Esophagus squamous epithelium (tissue), 5 donors: Measurements from ENCODE around the gene SUN5. TPM values are rescaled to one million over a fixed set of nuclear protein-coding genes. Genes with fewer than 3 reads are reported as not detected.

ENCODE experiments used
- DNase-seq: peaks from one replicate; lab custom pipeline; 2025; lab: John Stamatoyannopoulos, UW
- H3K27ac ChIP-seq, 4 donors: fragments of 200-600 bp; sonication (generic); one replicate each; pipeline ENCODE4 v1.5.1; 2016 to 2019; ENCODE audit warnings: mild to moderate bottlenecking in 1 of 4
- H3K27me3 ChIP-seq, 4 donors: fragments of 200-600 bp; sonication (generic); 1 replicate in 3 of 4; 2 replicates in 1 of 4; pipeline versions ENCODE4 v1.5.1 to v1.6.0; 2017 to 2021; ENCODE audit warnings: antibody characterized with exemption in 1 of 4
- H3K36me3 ChIP-seq, 3 donors: fragments of 200-600 bp; sonication (generic); one replicate each; pipeline ENCODE4 v1.5.1; 2016 to 2019
- H3K4me1 ChIP-seq, 3 donors: fragments of 200-600 bp; sonication (generic); one replicate each; pipeline ENCODE4 v1.5.1; 2017 to 2019
- H3K4me3 ChIP-seq, 4 donors: fragments of 200-600 bp; sonication (generic); 1 replicate in 3 of 4; 2 replicates in 1 of 4; pipeline ENCODE4 v1.5.1; 2016 to 2019; ENCODE audit warnings: mild to moderate bottlenecking in 2 of 4, moderate library complexity in 1 of 4
- H3K9me3 ChIP-seq, 3 donors: fragments of 200-600 bp; sonication (generic); one replicate each; pipeline ENCODE4 v1.5.1; 2016 to 2019
- POLR2A ChIP-seq, 4 donors: fragments of 450-650 bp; IDR thresholded peaks; one replicate each; pipeline ENCODE4 v1.6.1; 2017; ENCODE audit warnings: antibody characterized with exemption in 4 of 4, mild to moderate bottlenecking in 4 of 4, moderate library complexity in 3 of 4
- WGBS, 2 donors: methylation state at CpG; one replicate each; pipeline ENCODE4 v1.1.5; 2018; 5-methylcytosine and 5-hydroxymethylcytosine counted together
- intact Hi-C: fragments of 100-400 bp; cut with DNase I; formaldehyde crosslinking; loops from one replicate; pipeline ENCODE4 v1.15.0; 2022
- total RNA-seq, 4 donors: library from RNA; depleted of rRNA; stranded (reverse); fragments of >200 nt; gene quantifications; one replicate each; pipeline ENCODE4 v1.1.0, GENCODE V29; 2016
- TF ChIP-seq, protein P1 (sequence below), 6 experiments: fragments of 450-650 bp in 4 of 6; fragments of 200-600 bp in 2 of 6; sonication (generic) in 2 of 6; IDR thresholded peaks; one replicate each; pipeline ENCODE4 v1.5.1; 2016 to 2019; ENCODE audit warnings: antibody characterized with exemption in 6 of 6, mild to moderate bottlenecking in 4 of 6, moderate library complexity in 4 of 6
- donor health status: DM: yes; HTN: yes; CAD: no.

Gene SUN5
- total RNA-seq, 4 donors from 2014 or later, result not detected

DNA sequence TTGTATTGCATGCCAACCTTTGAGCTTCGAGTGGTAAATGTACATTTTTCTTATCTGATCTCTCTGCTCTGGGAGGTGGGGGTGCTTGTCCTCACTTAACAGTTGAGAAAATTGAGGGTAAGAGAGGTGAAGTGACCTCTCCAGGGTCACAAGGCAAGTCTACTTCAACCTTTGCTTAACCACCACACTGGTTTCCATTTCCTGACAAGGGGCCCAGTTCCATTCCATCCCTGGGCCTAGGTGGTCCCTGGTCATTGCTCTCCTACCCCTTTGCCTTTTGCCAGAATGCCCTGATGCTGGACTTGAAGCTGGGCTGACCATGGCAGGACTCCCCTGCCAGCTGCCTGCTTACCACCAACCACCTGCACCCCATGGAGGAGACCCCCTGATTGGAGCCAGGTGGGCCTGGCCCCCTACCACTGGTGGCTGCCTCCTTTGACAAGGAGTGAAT, 39.5 kb upstream of the SUN5 start:
- Histone ChIP-seq H3K36me3 (no peaks in the 10 kb centered on the region), H3K9me3 (peaks cover 0 to 18% (median 0%) of the 10 kb centered on the region in 3 donors), H3K27ac (no peak overlapping the region), H3K27me3 (peaks cover 0 to 8% (median 0%) of the 10 kb centered on the region in 4 donors), H3K4me1 (no peaks in the 10 kb centered on the region), H3K4me3 (no peak overlapping the region)
- TF ChIP-seq POLR2A (IDR thresholded peaks at IDR 0.05), result no peak
- TF ChIP-seq, protein P1, sequence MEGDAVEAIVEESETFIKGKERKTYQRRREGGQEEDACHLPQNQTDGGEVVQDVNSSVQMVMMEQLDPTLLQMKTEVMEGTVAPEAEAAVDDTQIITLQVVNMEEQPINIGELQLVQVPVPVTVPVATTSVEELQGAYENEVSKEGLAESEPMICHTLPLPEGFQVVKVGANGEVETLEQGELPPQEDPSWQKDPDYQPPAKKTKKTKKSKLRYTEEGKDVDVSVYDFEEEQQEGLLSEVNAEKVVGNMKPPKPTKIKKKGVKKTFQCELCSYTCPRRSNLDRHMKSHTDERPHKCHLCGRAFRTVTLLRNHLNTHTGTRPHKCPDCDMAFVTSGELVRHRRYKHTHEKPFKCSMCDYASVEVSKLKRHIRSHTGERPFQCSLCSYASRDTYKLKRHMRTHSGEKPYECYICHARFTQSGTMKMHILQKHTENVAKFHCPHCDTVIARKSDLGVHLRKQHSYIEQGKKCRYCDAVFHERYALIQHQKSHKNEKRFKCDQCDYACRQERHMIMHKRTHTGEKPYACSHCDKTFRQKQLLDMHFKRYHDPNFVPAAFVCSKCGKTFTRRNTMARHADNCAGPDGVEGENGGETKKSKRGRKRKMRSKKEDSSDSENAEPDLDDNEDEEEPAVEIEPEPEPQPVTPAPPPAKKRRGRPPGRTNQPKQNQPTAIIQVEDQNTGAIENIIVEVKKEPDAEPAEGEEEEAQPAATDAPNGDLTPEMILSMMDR (IDR thresholded peaks at IDR 0.05), result no peak
- DNase-seq, result no peak
- 21 to 38% methylated on average over 1 of the region's 1 CpG for WGBS, 2 donors
- intact Hi-C loops, result no loop called here

DNA sequence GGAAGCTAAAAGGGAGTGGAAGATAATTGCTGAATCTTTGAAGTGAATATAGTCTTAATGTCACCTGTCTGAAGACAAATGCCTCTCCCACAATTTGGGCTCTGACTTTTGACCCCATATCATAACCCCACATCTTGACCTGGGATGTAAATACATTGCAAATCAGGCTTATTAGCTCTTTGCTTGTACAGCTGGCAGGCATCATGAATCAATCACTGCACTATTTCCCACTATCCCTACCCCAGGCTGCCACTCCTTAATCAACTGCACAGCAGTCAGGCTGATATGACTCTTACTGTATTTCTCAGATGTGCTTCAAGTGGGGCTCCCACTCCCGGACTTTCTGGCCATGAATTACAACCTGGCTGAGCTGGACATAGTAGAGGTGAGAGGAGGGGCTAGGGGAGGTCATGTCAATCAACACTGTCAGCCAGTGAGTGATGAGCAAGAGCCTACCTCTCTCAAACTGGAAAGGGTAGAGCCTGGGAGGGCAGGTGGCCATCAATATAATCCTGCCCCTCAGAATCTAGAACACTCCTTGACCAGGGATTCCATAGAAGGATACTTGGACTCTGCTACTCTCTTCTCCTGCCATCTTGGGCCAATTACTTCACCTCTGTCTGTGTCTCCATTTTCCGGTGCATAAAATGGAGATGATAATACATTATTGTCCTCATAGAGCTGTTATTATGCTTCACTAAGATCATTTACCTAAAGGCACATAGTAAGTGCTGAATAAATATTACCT, 38.9 kb upstream of the SUN5 start:
- intact Hi-C loops, result no loop called here
- Histone ChIP-seq H3K4me1 (no peaks in the 10 kb centered on the region), H3K27me3 (peaks cover 0 to 8% (median 0%) of the 10 kb centered on the region in 4 donors), H3K9me3 (peaks cover 0 to 18% (median 0%) of the 10 kb centered on the region in 3 donors), H3K4me3 (no peak overlapping the region), H3K36me3 (no peaks in the 10 kb centered on the region), H3K27ac (no peak overlapping the region)
- DNase-seq, result no peak
- TF ChIP-seq, protein P1 (IDR thresholded peaks at IDR 0.05), result no peak
- no peak for TF ChIP-seq POLR2A (IDR thresholded peaks at IDR 0.05)
- WGBS, 2 donors, result 72 to 85% methylated on average over 1 to 2 of the region's 2 CpGs

DNA sequence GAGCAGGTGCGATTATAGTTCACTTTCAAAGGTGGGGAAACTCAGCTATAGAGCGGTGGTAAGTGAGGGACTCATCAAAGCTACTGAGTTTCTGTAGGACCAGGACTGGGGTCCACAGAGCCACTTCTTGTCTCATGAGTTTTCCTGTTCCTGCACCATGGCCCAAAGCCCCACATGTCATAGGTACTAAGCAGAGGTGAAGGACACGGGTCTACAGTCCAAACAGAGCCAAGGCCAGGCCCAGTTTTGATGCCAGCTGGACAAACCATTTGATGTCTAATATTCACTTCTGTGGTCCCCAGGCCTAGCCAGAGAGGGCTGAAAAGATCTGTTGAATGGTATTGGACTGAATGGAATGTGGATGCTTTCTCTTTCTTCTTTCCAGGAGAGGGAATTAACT, 38.2 kb upstream of the SUN5 start:
- H3K27ac ChIP-seq, result no peak overlapping the region
- H3K9me3 ChIP-seq, result peaks cover 0 to 18% (median 0%) of the 10 kb centered on the region in 3 donors
- H3K4me1 ChIP-seq, result no peaks in the 10 kb centered on the region
- TF ChIP-seq POLR2A (IDR thresholded peaks at IDR 0.05), result no peak
- TF ChIP-seq, protein P1 (IDR thresholded peaks at IDR 0.05), result no peak
- intact Hi-C loops, result no loop called here
- no peak for DNase-seq
- WGBS, 2 donors, result 91 to 97% methylated on average over 3 of the region's 3 CpGs
- H3K27me3 ChIP-seq, result peaks cover 0 to 8% (median 0%) of the 10 kb centered on the region in 4 donors
- no peaks in the 10 kb centered on the region for H3K36me3 ChIP-seq
- no peak overlapping the region for H3K4me3 ChIP-seq

DNA sequence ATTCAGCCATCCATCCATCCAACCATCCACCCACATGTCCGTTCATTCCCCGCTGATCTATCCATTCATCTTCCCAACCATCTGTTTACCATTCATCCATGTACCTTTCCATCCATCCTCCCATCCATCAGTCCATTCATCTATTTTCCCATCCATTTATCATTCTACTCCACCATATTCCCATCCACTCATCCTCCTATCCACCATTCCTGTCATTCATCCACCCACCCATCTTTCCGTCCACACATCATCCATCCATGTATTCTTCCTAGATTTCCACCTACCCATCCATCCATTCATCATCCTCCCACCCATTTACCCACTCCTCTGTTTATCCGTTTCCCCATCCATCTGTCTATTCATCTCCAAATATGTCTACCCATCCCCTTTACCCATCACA, 34.0 kb upstream of the SUN5 start:
- peaks cover 0 to 12% (median 0%) of the 10 kb centered on the region in 4 donors for H3K27me3 ChIP-seq
- H3K4me3 ChIP-seq, result no peak overlapping the region
- no peak for DNase-seq
- TF ChIP-seq, protein P1 (IDR thresholded peaks at IDR 0.05), result no peak
- TF ChIP-seq POLR2A (IDR thresholded peaks at IDR 0.05), result no peak
- no peak overlapping the region for H3K27ac ChIP-seq
- 84 to 90% methylated on average over 4 of the region's 4 CpGs for WGBS, 2 donors
- H3K4me1 ChIP-seq, result no peaks in the 10 kb centered on the region
- H3K9me3 ChIP-seq, result no peaks in the 10 kb centered on the region
- no peaks in the 10 kb centered on the region for H3K36me3 ChIP-seq
- intact Hi-C loops, result no loop called here

DNA sequence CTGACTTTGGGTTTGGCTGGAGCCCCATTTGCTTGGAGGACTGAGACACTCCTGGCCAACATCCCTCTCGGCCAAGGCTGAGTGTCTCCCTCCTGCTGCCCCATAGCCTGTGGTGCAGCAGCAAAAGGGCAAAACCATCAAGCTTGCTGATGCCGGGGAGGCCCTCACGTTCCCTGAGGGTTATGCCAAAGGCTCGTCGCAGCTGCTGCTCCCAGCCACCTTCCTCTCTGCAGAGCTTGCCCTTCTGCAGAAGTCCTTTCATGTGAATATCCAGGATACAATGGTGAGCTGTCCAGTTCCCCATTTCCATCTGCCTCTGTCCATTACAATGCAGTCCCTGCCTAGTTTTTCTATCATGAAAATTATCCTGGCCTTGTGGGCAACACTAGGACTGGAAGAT, 33.2 kb upstream of the SUN5 start:
- no peak overlapping the region for H3K4me3 ChIP-seq
- H3K9me3 ChIP-seq, result no peaks in the 10 kb centered on the region
- no peak for DNase-seq
- TF ChIP-seq, protein P1 (IDR thresholded peaks at IDR 0.05), result no peak
- TF ChIP-seq POLR2A (IDR thresholded peaks at IDR 0.05), result no peak
- peaks cover 0 to 12% (median 0%) of the 10 kb centered on the region in 4 donors for H3K27me3 ChIP-seq
- H3K27ac ChIP-seq, result no peak overlapping the region
- 62 to 80% methylated on average over 4 to 5 of the region's 5 CpGs for WGBS, 2 donors
- no peaks in the 10 kb centered on the region for H3K36me3 ChIP-seq
- intact Hi-C loops, result no loop called here
- H3K4me1 ChIP-seq, result no peaks in the 10 kb centered on the region
